GM12878 (cell line): ENCODE measurements around the gene ZNF2.

Experiments used
- EZH2 ChIP-seq: IDR thresholded peaks from 2 replicates; pipeline ENCODE4 v1.6.1; 2012; ENCODE audit warnings: low read depth, mild to moderate bottlenecking, control low read depth, inconsistent platforms, low read length, borderline replicate concordance; ENCODE audit not compliant: control insufficient read depth
- WRNIP1 ChIP-seq: IDR thresholded peaks from 2 replicates; pipeline ENCODE4 v1.6.1; 2011; ENCODE audit warnings: low read depth, low read length, improper control_type of control experiment, borderline replicate concordance

DNA sequence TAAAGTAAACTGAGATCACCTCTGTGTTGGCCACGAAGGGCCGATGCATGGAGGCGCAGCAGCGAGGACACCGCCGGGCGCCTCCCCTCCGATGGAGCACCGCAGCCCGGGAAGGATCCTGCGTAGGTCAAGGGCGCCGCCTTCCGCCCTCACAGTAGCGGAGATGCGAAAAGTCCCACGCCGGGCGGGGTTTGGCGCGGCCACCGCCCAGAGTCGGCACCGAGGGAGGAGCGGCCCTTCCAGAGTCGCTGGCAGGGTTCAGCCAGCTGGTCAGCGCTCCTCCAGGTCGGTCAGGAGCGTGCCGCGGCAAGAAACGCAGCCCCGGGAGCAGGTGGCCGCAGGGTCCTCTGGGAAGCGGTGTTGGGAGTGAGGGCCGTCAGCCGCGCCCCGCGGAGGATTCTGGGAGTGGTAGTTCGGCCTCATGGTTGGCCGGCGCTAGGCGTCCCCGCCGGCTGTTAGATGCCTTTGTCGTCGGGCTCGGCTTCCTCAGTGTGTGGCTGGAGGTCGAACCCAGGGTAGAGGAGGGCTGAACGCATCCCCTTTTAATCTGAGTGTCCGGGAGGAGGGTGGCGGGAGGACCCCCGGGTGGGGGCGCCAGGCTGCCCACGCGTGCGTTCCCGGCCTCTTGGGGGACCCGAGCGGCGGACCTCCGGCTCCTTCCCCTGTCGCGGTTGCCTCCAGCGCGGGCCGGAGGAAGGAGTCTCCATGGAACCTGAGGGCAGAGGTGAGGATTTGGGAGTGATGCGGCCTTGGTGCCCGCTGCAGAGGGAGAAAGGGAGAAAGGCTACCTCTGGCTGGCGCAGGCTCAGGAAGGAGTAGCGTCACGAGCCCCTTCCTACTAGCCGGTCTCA, 41.7 kb downstream of the ZNF2 start, which contains the start of gene ZNF892:
- no peak for TF ChIP-seq EZH2
- no peak for TF ChIP-seq WRNIP1
